DOHH2 (cell line): ENCODE measurements around the gene PLA2G4F.

Experiments
- EZH2phosphoT487 ChIP-seq: fragments of 200-600 bp; sonication (generic); IDR thresholded peaks from 2 replicates; pipeline ENCODE4 v1.6.1; 2017; ENCODE audit warnings: borderline replicate concordance, mild to moderate bottlenecking, antibody characterized with exemption, low read length, moderate library complexity, mixed read lengths
- TF ChIP-seq, protein P1 (sequence below): fragments of 200-600 bp; sonication (generic); IDR thresholded peaks from one replicate; pipeline ENCODE4 v1.5.1; 2014; ENCODE audit warnings: antibody characterized with exemption, mild to moderate bottlenecking, low read depth, low read length; ENCODE audit not compliant: poor library complexity, severe bottlenecking

GRCh38 chr15:42104095-42104891, 52.1 kb downstream of the PLA2G4F start:
- TF ChIP-seq, protein P1, sequence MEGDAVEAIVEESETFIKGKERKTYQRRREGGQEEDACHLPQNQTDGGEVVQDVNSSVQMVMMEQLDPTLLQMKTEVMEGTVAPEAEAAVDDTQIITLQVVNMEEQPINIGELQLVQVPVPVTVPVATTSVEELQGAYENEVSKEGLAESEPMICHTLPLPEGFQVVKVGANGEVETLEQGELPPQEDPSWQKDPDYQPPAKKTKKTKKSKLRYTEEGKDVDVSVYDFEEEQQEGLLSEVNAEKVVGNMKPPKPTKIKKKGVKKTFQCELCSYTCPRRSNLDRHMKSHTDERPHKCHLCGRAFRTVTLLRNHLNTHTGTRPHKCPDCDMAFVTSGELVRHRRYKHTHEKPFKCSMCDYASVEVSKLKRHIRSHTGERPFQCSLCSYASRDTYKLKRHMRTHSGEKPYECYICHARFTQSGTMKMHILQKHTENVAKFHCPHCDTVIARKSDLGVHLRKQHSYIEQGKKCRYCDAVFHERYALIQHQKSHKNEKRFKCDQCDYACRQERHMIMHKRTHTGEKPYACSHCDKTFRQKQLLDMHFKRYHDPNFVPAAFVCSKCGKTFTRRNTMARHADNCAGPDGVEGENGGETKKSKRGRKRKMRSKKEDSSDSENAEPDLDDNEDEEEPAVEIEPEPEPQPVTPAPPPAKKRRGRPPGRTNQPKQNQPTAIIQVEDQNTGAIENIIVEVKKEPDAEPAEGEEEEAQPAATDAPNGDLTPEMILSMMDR: no peak
- no peak for TF ChIP-seq EZH2phosphoT487
